ENCODE measurements around the gene RAPGEF5. TPM values are rescaled to one million over a fixed set of nuclear protein-coding genes. Genes with fewer than 3 reads are reported as not detected.

RAPGEF5 gene
- total RNA-seq, 6 experiments from 2014 or later, result 15.5 to 56.4 (median 27.1) TPM

DNA sequence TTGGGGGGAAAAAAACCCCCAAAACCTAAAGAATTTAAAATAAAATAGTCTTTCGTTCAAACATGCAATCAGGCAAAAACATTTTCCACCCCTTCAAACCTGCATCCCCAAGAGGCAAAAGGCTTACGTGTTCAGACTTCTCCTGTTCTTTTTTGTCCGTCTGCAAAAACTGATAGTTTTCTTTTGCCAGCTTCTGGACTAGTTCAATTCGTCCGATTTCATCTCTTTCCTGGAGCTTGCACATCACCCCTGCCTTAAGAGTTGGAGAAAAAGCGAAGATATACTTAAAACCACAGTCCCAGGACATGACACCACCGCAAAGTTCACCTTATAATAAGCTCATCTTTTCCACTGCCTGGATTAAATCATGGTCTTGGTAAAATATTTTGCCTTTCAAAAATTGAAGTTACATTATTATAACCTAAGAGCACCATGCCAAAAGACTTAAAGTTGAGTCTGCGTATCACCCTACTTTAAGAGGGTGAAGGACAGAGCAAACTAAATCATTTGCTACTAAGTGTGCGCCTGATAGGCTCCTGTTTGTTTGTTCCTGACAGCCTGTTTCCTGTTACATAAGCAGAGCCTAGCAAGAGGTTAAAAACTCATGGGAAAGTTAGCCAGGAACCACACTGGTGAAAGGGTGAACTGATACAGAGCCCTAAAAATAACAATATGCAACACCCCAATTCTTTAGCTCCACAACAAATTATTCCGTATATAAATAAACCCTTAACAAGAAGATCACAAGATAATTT, 137.0 kb downstream of the RAPGEF5 start:
- no peaks in the 10 kb centered on the region for H3K36me3 ChIP-seq
- ATAC-seq (peak; percentile 57 to 73 (median 62)), DNase-seq (no peak)
- TF ChIP-seq, protein P1, sequence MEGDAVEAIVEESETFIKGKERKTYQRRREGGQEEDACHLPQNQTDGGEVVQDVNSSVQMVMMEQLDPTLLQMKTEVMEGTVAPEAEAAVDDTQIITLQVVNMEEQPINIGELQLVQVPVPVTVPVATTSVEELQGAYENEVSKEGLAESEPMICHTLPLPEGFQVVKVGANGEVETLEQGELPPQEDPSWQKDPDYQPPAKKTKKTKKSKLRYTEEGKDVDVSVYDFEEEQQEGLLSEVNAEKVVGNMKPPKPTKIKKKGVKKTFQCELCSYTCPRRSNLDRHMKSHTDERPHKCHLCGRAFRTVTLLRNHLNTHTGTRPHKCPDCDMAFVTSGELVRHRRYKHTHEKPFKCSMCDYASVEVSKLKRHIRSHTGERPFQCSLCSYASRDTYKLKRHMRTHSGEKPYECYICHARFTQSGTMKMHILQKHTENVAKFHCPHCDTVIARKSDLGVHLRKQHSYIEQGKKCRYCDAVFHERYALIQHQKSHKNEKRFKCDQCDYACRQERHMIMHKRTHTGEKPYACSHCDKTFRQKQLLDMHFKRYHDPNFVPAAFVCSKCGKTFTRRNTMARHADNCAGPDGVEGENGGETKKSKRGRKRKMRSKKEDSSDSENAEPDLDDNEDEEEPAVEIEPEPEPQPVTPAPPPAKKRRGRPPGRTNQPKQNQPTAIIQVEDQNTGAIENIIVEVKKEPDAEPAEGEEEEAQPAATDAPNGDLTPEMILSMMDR (IDR thresholded peaks at IDR 0.05), result no peak
- peak; percentile 42 for TF ChIP-seq POLR2A (IDR thresholded peaks at IDR 0.05)
- peak overlapping the region; percentile 51 to 72 (median 54) for H3K27ac ChIP-seq
- peak overlapping the region; percentile 10 to 35 (median 25) for H3K4me3 ChIP-seq
- H3K9me3 ChIP-seq, result no peaks in the 10 kb centered on the region
- H3K27me3 ChIP-seq, result no peaks in the 10 kb centered on the region
- 54% methylated on average over 10 of the region's 10 CpGs for WGBS (ENCODE audit: insufficient coverage, low coverage, low lambda C conversion rate, missing lambda C conversion rate)
- intact Hi-C loops (cut with DNase I), result no loop called here
- no peaks in the 10 kb centered on the region for H3K4me1 ChIP-seq

DNA sequence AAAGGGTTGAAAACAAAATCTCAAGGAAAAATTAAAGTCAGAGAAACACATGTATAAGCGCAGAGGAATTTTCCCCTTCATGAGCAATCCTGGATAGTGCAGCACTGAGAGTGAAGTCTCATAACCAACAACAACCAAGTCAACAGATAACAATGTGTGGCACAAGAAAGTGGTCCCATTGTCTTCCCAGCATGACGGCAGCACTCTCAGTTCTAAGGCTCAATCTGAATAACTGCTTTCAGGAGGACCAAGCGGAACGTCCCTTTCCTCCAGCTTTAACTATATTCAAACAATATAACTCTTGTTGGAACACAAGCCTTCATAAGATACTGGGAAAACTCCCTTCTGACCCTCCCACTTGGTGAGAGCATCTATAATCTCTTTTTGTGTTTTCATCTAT, 137.9 kb downstream of the RAPGEF5 start:
- ATAC-seq (peak in 2 of 4 donors; percentile 5 to 19), DNase-seq (no peak)
- intact Hi-C loops (cut with DNase I), result no loop called here
- TF ChIP-seq, protein P1 (IDR thresholded peaks at IDR 0.05), result no peak
- no peak for TF ChIP-seq POLR2A (IDR thresholded peaks at IDR 0.05)
- H3K27ac ChIP-seq, result peak overlapping the region; percentile 42 to 72 (median 54)
- no peaks in the 10 kb centered on the region for H3K36me3 ChIP-seq
- no peaks in the 10 kb centered on the region for H3K9me3 ChIP-seq
- H3K27me3 ChIP-seq, result no peaks in the 10 kb centered on the region
- H3K4me3 ChIP-seq, result peak overlapping the region; percentile 10 to 35 (median 25)
- 85% methylated on average over 4 of the region's 4 CpGs for WGBS (ENCODE audit: insufficient coverage, low coverage, low lambda C conversion rate, missing lambda C conversion rate)
- no peaks in the 10 kb centered on the region for H3K4me1 ChIP-seq

DNA sequence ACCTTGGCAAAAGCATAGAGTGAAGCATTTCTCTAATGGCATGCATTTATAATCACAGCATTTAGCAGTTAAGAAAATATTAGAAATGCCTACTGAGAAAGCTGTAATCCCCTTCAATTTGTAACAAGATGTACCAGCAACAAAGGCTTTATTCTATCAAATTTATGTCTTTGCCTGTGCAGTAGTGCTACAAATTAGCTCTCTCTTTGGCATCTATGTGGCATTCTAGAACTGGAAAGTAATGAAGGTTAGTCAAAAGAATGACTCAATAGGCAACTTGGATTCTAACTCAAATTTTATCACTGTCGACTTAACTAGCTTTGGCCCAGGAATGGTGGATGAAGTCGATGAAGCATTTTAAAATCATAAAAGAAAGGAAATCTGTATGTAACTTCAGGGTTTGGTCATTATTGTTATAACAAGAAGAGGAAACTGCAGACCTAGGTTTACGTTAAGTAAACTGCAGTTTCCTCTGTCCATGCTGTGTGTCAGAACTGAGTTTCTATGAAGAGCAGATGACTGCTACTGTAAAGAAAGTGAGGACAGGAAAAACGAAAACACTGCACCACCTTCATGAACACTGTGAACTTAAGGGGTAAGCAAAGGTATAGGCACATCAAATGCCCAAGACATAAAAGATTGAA, 140.0 kb downstream of the RAPGEF5 start:
- no peak for ATAC-seq
- DNase-seq, result no peak

DNA sequence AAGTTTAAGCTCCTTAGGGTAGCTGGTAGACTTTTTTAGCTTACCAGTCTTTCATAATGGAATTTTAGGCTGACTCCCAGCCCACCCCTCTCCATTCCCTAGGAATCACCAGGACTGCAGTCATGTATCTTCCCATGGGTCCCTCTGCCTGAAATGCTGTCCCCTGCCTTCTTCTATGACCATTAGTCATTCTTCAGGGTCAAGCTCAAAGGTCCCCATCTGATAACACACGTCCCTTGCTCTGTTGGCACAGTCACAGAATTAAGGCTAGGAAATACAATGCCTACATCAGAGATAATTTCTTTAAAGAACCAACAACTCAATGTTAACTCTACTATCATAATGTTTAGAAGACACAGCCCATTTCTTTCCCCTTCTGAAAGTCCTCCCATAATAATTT, 140.6 kb downstream of the RAPGEF5 start:
- Histone ChIP-seq H3K9me3 (no peaks in the 10 kb centered on the region), H3K4me3 (peak overlapping the region; percentile 6 to 19 (median 12)), H3K36me3 (no peaks in the 10 kb centered on the region), H3K4me1 (no peaks in the 10 kb centered on the region), H3K27ac (peak overlapping the region; percentile 28 to 66 (median 54)), H3K27me3 (no peaks in the 10 kb centered on the region)
- TF ChIP-seq POLR2A (IDR thresholded peaks at IDR 0.05), result no peak
- TF ChIP-seq, protein P1 (IDR thresholded peaks at IDR 0.05), result no peak
- intact Hi-C loops (cut with DNase I), result no loop called here
- 5% methylated on average over 1 of the region's 1 CpG for WGBS (ENCODE audit: insufficient coverage, low coverage, low lambda C conversion rate, missing lambda C conversion rate)
- ATAC-seq (peak in 2 of 4 donors; percentile 43 to 63), DNase-seq (no peak)

More for the DNA sequence above, 140.0 kb downstream of the RAPGEF5 start:
- 39% methylated on average over 4 of the region's 4 CpGs for WGBS (ENCODE audit: insufficient coverage, low coverage, low lambda C conversion rate, missing lambda C conversion rate)
- Histone ChIP-seq H3K27ac (peak overlapping the region; percentile 28 to 66 (median 54)), H3K4me1 (no peaks in the 10 kb centered on the region), H3K9me3 (no peaks in the 10 kb centered on the region), H3K27me3 (no peaks in the 10 kb centered on the region), H3K36me3 (no peaks in the 10 kb centered on the region), H3K4me3 (peak overlapping the region; percentile 6 to 35 (median 19))
- TF ChIP-seq, protein P1 (IDR thresholded peaks at IDR 0.05), result no peak
- TF ChIP-seq POLR2A (IDR thresholded peaks at IDR 0.05), result no peak
- intact Hi-C loops (cut with DNase I), result no loop called here
